Measurements from ENCODE around the gene ALG5.

Gene ALG5

DNA sequence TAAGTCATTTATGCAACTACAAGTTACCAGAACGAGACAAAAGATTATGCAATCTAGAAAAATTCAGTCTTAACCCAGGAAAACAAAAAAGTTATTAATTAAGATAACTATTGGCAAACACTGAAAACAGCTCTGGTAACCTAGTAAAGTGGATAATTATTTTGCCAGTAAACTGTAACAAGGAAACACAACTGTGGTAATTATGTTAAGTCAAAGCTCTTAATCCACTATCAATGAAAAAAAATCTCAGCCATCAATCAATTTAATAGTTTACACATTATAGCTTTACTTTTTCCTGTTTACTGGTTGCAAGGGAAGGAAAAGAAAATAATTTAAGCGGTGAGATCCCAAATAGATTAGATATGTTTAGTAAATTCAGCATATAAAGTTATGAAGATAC lies 12.6 kb upstream of the ALG5 start:
- Histone ChIP-seq H3K4me1 (ENCODE audit: control insufficient read depth, insufficient read depth, low read length) (no peaks in the 10 kb centered on the region), H3K27me3 (ENCODE audit: control insufficient read depth, insufficient read depth, low read length) (no peaks in the 10 kb centered on the region), H3K4me3 (ENCODE audit: low read depth, low read length) (no peak overlapping the region), H3K36me3 (ENCODE audit: control insufficient read depth, insufficient read depth, low read length) (peaks cover 16% of the 10 kb centered on the region), H3K9me3 (ENCODE audit: control insufficient read depth, insufficient read depth, low read length) (no peaks in the 10 kb centered on the region), H3K9ac (ENCODE audit: low read depth, low read length) (no peak overlapping the region)

DNA sequence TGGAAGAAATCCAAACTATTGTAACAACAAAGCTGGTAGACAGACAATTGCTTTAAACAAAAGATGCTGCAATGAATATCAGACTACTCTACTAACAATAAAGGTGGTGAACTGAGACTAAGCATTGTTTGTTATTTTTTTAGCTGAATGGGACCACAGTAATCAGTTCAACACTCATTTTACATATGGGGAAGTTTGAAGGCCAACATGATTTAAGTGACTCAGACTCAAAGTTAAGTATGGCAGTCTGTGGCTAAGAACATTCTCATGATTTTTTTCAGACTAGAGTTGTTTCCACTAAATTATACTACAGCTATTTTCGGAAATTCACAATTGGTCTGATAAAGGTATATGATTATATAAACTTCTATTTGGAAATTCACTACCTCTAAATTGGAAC lies 11.9 kb upstream of the ALG5 start:
- Histone ChIP-seq H3K36me3 (ENCODE audit: control insufficient read depth, insufficient read depth, low read length) (peaks cover 16% of the 10 kb centered on the region), H3K4me1 (ENCODE audit: control insufficient read depth, insufficient read depth, low read length) (no peaks in the 10 kb centered on the region), H3K27me3 (ENCODE audit: control insufficient read depth, insufficient read depth, low read length) (no peaks in the 10 kb centered on the region), H3K4me3 (ENCODE audit: low read depth, low read length) (no peak overlapping the region), H3K9me3 (ENCODE audit: control insufficient read depth, insufficient read depth, low read length) (no peaks in the 10 kb centered on the region), H3K9ac (ENCODE audit: low read depth, low read length) (no peak overlapping the region)

DNA sequence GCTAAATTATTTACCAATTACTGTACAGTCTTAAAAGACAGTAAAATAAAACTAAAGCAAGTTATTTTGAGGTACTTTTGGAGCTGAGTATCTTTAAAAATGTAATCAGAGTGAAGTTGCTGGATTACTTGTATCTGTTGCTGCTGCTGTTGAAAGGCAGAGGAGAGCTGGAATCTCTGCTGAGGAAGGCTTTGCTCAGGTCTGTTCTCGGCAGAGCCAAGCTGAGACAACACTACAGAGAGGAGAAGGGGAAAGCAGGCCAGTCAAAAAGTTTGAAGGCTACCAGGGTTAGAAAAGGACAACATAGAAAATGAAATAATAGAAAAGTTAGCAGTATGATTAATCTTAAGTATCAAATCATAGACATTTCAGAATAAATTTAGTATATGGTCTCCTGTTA lies 11.3 kb upstream of the ALG5 start:
- H3K9me3 ChIP-seq (ENCODE audit: control insufficient read depth, insufficient read depth, low read length) = no peaks in the 10 kb centered on the region
- no peak overlapping the region for H3K9ac ChIP-seq (ENCODE audit: low read depth, low read length)
- H3K4me1 ChIP-seq (ENCODE audit: control insufficient read depth, insufficient read depth, low read length) = no peaks in the 10 kb centered on the region
- H3K27me3 ChIP-seq (ENCODE audit: control insufficient read depth, insufficient read depth, low read length) = no peaks in the 10 kb centered on the region
- no peak overlapping the region for H3K4me3 ChIP-seq (ENCODE audit: low read depth, low read length)
- H3K36me3 ChIP-seq (ENCODE audit: control insufficient read depth, insufficient read depth, low read length) = peaks cover 16% of the 10 kb centered on the region

DNA sequence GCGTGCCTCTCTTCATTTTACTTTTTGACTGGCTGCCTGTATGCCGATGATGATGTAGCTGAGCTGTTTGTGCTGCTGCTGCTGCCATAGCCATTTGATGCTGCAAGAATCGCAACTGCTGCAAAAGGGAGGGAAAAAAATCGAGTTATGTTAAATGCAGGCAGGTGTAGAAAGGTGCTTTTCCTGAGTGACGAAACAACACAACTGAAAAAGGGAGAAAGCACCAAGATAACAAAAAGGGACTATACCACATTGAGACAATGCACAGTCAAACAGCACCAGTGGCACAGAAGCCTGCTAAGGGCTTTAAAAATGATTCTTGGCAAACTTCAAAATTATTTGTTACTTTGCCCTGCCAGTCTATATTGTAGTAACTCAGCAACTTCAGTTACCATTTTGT lies 10.6 kb upstream of the ALG5 start:
- Histone ChIP-seq H3K9me3 (ENCODE audit: control insufficient read depth, insufficient read depth, low read length) (no peaks in the 10 kb centered on the region), H3K9ac (ENCODE audit: low read depth, low read length) (no peak overlapping the region), H3K4me1 (ENCODE audit: control insufficient read depth, insufficient read depth, low read length) (no peaks in the 10 kb centered on the region), H3K4me3 (ENCODE audit: low read depth, low read length) (no peak overlapping the region), H3K27me3 (ENCODE audit: control insufficient read depth, insufficient read depth, low read length) (no peaks in the 10 kb centered on the region), H3K36me3 (ENCODE audit: control insufficient read depth, insufficient read depth, low read length) (peaks cover 16% of the 10 kb centered on the region)

DNA sequence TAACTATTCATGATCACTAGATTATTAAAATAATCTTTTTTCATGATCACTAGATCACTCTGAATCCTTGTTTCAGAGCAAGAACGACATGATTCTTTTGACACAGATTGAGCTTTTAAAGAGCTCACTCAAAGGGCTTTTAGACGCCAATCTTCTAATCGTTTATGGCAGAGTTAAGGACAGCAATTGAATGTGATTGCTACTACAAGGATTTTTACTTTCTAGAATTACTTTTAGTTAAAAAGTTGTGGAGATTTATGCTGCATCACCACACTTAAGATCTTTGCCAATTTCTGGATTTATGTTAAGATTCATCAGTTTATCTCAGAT lies 2.7 kb upstream of the ALG5 start:
- peak overlapping the region; percentile 98 for H3K4me3 ChIP-seq (ENCODE audit: low read depth, low read length)
- no peaks in the 10 kb centered on the region for H3K27me3 ChIP-seq (ENCODE audit: control insufficient read depth, insufficient read depth, low read length)
- H3K36me3 ChIP-seq (ENCODE audit: control insufficient read depth, insufficient read depth, low read length) = no peaks in the 10 kb centered on the region
- H3K9ac ChIP-seq (ENCODE audit: low read depth, low read length) = peak overlapping the region; percentile 3
- no peaks in the 10 kb centered on the region for H3K4me1 ChIP-seq (ENCODE audit: control insufficient read depth, insufficient read depth, low read length)
- no peaks in the 10 kb centered on the region for H3K9me3 ChIP-seq (ENCODE audit: control insufficient read depth, insufficient read depth, low read length)

DNA sequence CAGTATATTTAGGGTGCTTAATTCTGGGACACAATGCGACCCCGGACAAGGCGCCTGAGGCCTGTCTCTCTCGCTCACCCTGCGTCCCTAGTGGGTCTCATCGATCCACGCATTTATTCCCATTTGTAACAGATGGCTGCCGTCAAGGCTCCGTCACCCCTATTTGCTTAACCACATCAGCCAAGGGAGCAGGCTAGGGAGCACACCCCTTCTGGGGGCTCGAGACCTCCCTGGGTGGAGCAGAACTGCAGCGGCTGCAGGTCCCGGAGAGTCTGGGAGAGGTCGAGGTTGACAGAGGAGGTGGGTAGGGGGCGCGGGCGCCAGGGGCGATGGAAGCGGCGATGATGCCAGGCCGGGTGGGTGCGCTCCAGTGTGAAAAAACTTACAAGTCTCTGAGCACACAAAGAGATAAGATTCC lies 507 bp downstream of the ALG5 start:
- Histone ChIP-seq H3K27me3 (ENCODE audit: control insufficient read depth, insufficient read depth, low read length) (no peaks in the 10 kb centered on the region), H3K36me3 (ENCODE audit: control insufficient read depth, insufficient read depth, low read length) (no peaks in the 10 kb centered on the region), H3K4me3 (ENCODE audit: low read depth, low read length) (peak overlapping the region; percentile 92), H3K4me1 (ENCODE audit: control insufficient read depth, insufficient read depth, low read length) (no peaks in the 10 kb centered on the region), H3K9me3 (ENCODE audit: control insufficient read depth, insufficient read depth, low read length) (no peaks in the 10 kb centered on the region), H3K9ac (ENCODE audit: low read depth, low read length) (peak overlapping the region; percentile 91)

DNA sequence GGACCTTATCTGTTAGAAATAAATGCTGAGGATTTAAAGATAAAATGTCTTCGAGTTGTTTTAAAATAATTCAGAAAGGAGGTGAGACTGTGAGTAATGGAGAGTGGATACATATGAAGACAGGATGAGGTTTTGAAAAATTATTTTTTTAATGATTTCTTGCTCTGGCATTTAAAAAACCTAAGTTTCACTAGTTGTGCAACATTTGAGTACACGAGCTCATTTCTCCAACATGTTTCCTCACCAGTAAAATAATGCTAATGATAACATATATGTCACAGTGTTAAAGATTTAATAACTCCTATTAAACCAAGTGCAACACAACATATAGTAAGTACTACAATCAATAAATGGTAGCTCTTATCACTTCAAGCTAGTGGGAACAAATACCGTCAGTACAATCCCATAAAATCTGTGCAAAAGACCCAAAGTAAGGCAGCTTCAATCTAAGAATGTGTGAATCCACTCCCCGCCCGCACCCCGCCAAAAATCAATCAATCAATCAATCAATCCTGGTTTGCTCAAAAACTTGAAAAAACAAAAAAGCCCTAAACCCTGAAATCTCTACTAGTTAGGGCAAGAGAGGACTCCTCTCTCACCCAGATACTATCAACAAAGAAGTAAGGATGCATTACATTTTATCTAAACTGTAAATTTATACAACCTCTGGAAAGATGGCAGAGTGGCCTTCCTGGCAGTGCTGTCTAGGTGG lies 1.3 kb downstream of the ALG5 start:
- Histone ChIP-seq H3K9ac (ENCODE audit: low read depth, low read length) (peak overlapping the region; percentile 91), H3K9me3 (ENCODE audit: control insufficient read depth, insufficient read depth, low read length) (no peaks in the 10 kb centered on the region), H3K4me3 (ENCODE audit: low read depth, low read length) (peak overlapping the region; percentile 92), H3K4me1 (ENCODE audit: control insufficient read depth, insufficient read depth, low read length) (no peaks in the 10 kb centered on the region), H3K27me3 (ENCODE audit: control insufficient read depth, insufficient read depth, low read length) (no peaks in the 10 kb centered on the region), H3K36me3 (ENCODE audit: control insufficient read depth, insufficient read depth, low read length) (peaks cover 6% of the 10 kb centered on the region)

DNA sequence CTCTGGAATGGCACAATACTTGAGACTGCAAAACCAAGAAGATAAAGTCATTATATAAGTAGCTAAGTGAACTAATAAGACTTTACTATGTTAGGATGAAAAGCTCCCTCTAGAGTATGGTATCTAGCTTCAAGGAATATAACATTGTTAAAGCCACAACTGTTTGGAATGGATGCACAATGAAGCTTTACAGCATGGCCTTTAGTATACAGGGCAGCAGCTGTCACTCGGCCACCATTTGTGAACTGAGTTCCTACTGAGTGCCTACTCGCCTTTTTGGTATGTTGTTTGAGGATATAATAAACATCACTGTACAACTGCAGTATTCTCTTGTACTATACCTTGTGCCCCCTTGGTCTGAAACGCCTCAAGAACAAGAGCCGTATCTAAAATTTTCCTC lies 6.8 kb downstream of the ALG5 start:
- H3K9me3 ChIP-seq (ENCODE audit: control insufficient read depth, insufficient read depth, low read length) = no peaks in the 10 kb centered on the region
- no peaks in the 10 kb centered on the region for H3K27me3 ChIP-seq (ENCODE audit: control insufficient read depth, insufficient read depth, low read length)
- H3K36me3 ChIP-seq (ENCODE audit: control insufficient read depth, insufficient read depth, low read length) = peaks cover 20% of the 10 kb centered on the region
- H3K4me1 ChIP-seq (ENCODE audit: control insufficient read depth, insufficient read depth, low read length) = no peaks in the 10 kb centered on the region
- H3K4me3 ChIP-seq (ENCODE audit: low read depth, low read length) = no peak overlapping the region
- no peak overlapping the region for H3K9ac ChIP-seq (ENCODE audit: low read depth, low read length)

DNA sequence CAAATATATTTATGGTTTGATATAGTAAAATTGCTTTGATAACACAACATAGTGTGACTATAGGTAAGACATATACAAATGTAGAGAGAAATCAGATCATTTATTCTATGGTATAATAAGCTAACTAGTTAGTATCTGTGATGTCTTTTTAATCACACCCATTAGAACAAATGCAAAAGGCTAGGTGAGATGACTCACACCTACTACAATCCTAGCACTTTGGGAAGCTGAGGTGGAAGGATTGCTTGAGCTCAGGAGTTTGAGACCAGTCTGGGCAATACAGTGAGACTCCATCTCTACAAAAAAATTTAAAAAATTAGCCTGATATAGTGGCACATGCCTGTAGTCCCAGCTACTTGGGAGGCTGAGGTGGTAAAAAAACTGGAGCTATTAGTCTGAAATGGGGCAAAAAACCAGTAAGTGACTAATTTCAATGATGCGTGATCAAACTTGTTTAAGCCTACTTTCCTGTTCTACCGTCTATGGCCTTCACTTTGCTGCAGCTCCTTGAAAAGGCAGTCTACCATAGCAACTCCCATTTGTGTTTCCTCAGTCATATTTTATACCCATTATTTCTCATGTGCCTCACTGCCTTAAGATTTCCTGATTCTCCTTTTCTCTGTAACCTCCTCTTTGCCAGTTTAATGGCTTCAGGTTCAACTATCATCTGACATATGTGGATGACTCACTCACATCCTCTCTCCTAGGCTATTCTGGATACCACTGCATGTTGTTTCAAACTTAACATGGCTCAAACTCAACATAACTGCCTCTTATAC lies 12.5 kb downstream of the ALG5 start:
- H3K4me3 ChIP-seq (ENCODE audit: low read depth, low read length) = no peak overlapping the region
- no peak overlapping the region for H3K9ac ChIP-seq (ENCODE audit: low read depth, low read length)
- no peaks in the 10 kb centered on the region for H3K4me1 ChIP-seq (ENCODE audit: control insufficient read depth, insufficient read depth, low read length)
- H3K27me3 ChIP-seq (ENCODE audit: control insufficient read depth, insufficient read depth, low read length) = no peaks in the 10 kb centered on the region
- H3K9me3 ChIP-seq (ENCODE audit: control insufficient read depth, insufficient read depth, low read length) = no peaks in the 10 kb centered on the region
- peaks cover 8% of the 10 kb centered on the region for H3K36me3 ChIP-seq (ENCODE audit: control insufficient read depth, insufficient read depth, low read length)

DNA sequence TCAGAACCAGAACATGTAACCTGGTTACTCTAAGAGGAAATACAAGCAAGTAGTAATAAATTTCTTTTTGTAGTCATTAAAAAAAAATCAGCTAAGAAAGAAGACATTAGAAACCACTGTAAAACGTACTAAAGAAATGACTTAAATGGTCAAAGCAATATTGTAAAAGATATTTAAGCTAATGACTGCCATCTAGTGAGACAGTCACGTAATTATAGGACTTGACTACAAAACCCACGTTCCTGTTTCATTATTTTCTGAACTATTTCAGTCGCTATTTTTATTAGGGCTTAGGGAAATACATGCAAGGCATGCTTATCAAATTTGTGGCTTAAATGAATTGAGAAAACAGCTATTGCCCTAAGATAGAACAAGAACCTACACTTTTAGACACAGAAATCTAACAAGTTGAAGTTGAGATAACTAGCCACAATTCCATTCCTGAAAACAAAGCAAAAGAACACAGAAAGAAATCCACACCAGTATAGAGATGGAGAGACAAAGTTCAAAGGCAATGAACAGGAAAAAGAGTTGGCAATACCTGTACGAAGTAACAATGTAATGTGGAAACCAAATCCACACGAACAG lies 17.9 kb downstream of the ALG5 start:
- peaks cover 5% of the 10 kb centered on the region for H3K36me3 ChIP-seq (ENCODE audit: control insufficient read depth, insufficient read depth, low read length)
- H3K4me3 ChIP-seq (ENCODE audit: low read depth, low read length) = no peak overlapping the region
- H3K4me1 ChIP-seq (ENCODE audit: control insufficient read depth, insufficient read depth, low read length) = no peaks in the 10 kb centered on the region
- no peak overlapping the region for H3K9ac ChIP-seq (ENCODE audit: low read depth, low read length)
- no peaks in the 10 kb centered on the region for H3K9me3 ChIP-seq (ENCODE audit: control insufficient read depth, insufficient read depth, low read length)
- H3K27me3 ChIP-seq (ENCODE audit: control insufficient read depth, insufficient read depth, low read length) = no peaks in the 10 kb centered on the region

DNA sequence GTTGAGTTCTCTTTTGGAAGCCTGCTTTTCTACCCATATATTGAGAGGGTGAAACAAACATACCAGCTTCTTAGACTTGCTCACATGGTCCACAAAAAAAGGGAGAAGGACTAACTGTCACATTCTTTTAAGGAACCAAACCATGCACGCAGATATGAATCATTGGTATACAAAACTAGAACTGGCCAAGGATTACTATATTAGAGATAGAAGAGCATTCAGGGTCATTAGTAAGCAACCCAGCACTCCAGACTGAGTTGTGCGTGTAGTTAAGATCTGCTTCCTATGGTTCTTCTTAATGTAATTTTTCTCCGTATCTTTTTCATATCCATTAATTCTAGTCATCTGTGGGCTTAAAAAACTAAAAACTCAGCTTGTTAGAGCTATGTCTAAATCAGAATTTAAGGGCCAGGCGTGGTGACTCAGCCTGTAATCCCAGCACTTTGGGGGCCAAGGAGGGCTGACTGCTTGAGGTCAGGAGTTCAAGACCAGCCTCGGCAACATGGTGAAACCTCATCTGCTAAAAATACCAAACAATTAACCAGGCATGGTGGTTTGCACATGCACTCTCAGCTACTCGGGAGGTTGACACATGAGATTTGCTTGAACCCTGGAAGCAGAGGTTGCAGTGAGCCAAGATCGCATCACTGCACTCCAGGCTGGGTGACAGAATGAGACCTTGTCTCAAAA lies 19.6 kb downstream of the ALG5 start:
- peaks cover 5% of the 10 kb centered on the region for H3K36me3 ChIP-seq (ENCODE audit: control insufficient read depth, insufficient read depth, low read length)
- H3K9ac ChIP-seq (ENCODE audit: low read depth, low read length) = no peak overlapping the region
- H3K4me1 ChIP-seq (ENCODE audit: control insufficient read depth, insufficient read depth, low read length) = no peaks in the 10 kb centered on the region
- H3K9me3 ChIP-seq (ENCODE audit: control insufficient read depth, insufficient read depth, low read length) = no peaks in the 10 kb centered on the region
- H3K27me3 ChIP-seq (ENCODE audit: control insufficient read depth, insufficient read depth, low read length) = no peaks in the 10 kb centered on the region
- H3K4me3 ChIP-seq (ENCODE audit: low read depth, low read length) = no peak overlapping the region

Data from iPS-15b (cell line).